IPS DF 6.9 (cell line): ENCODE results near the gene ROBO1.

Source experiments
- DNase-seq: peaks from one replicate; pipeline ENCODE4 v3.0.0-alpha.2; 2013; ENCODE audit warnings: low read depth, low spot score
- H3K27ac ChIP-seq: one replicate; pipeline ENCODE4 v1.5.1; 2013; ENCODE audit warnings: low read length, control low read depth
- H3K27me3 ChIP-seq: 2 replicates; pipeline ENCODE4 v1.6.1; 2013; ENCODE audit warnings: mild to moderate bottlenecking, low read length; ENCODE audit not compliant: control insufficient read depth, insufficient read depth
- H3K36me3 ChIP-seq: 2 replicates; pipeline ENCODE4 v1.6.1; 2013; ENCODE audit warnings: low read length; ENCODE audit not compliant: control insufficient read depth, insufficient read depth
- H3K4me1 ChIP-seq: 2 replicates; pipeline ENCODE4 v1.6.1; 2013; ENCODE audit warnings: low read length; ENCODE audit not compliant: control insufficient read depth, insufficient read depth
- H3K4me3 ChIP-seq: 2 replicates; pipeline ENCODE4 v1.5.1; 2013; ENCODE audit warnings: mild to moderate bottlenecking, low read length
- H3K9me3 ChIP-seq: 2 replicates; pipeline ENCODE4 v1.6.1; 2013; ENCODE audit warnings: low read length, inconsistent platforms; ENCODE audit not compliant: control insufficient read depth, insufficient read depth
- WGBS: extraction: QIAGEN DNeasy Blood & Tissue Kit; methylation state at CpG from one replicate; pipeline ENCODE4 v1.1.7; 2013; ENCODE audit warnings: mixed read lengths, missing lambda C conversion rate; ENCODE audit not compliant: insufficient read length, insufficient coverage; 5-methylcytosine and 5-hydroxymethylcytosine counted together

Gene ROBO1

GRCh38 chr3:78791753-78792152, 976.0 kb downstream of the ROBO1 start:
- no peak overlapping the region for H3K4me3 ChIP-seq
- no peaks in the 10 kb centered on the region for H3K36me3 ChIP-seq
- no peak for DNase-seq
- H3K27ac ChIP-seq: no peak overlapping the region
- H3K27me3 ChIP-seq: no peaks in the 10 kb centered on the region
- no peaks in the 10 kb centered on the region for H3K4me1 ChIP-seq
- no CpG with 5 or more reads among the region's 3 CpGs for WGBS
- H3K9me3 ChIP-seq: no peaks in the 10 kb centered on the region

GRCh38 chr3:78788839-78789238, 979.0 kb downstream of the ROBO1 start:
- DNase-seq: no peak
- no peaks in the 10 kb centered on the region for H3K9me3 ChIP-seq
- no peak overlapping the region for H3K27ac ChIP-seq
- WGBS: no CpG with 5 or more reads among the region's 2 CpGs
- no peak overlapping the region for H3K4me3 ChIP-seq
- H3K27me3 ChIP-seq: no peaks in the 10 kb centered on the region
- H3K36me3 ChIP-seq: no peaks in the 10 kb centered on the region
- H3K4me1 ChIP-seq: no peaks in the 10 kb centered on the region

GRCh38 chr3:78785004-78785403, 982.8 kb downstream of the ROBO1 start:
- H3K4me1 ChIP-seq: no peaks in the 10 kb centered on the region
- no peaks in the 10 kb centered on the region for H3K27me3 ChIP-seq
- H3K9me3 ChIP-seq: no peaks in the 10 kb centered on the region
- DNase-seq: no peak
- no peak overlapping the region for H3K27ac ChIP-seq
- whole genome bisulfite sequencing: no CpG with 5 or more reads among the region's 1 CpG
- no peaks in the 10 kb centered on the region for H3K36me3 ChIP-seq
- no peak overlapping the region for H3K4me3 ChIP-seq

GRCh38 chr3:78781351-78781750, 986.4 kb downstream of the ROBO1 start:
- DNase-seq: no peak
- no peak overlapping the region for H3K4me3 ChIP-seq
- no peaks in the 10 kb centered on the region for H3K4me1 ChIP-seq
- H3K27ac ChIP-seq: no peak overlapping the region
- H3K27me3 ChIP-seq: no peaks in the 10 kb centered on the region
- H3K9me3 ChIP-seq: no peaks in the 10 kb centered on the region
- no peaks in the 10 kb centered on the region for H3K36me3 ChIP-seq

- no peak for DNase-seq
- no peak overlapping the region for H3K4me3 ChIP-seq
- H3K27ac ChIP-seq: no peak overlapping the region
- no peaks in the 10 kb centered on the region for H3K36me3 ChIP-seq
- H3K27me3 ChIP-seq: no peaks in the 10 kb centered on the region
- no CpG with 5 or more reads among the region's 5 CpGs for WGBS
- H3K4me1 ChIP-seq: no peaks in the 10 kb centered on the region
- no peaks in the 10 kb centered on the region for H3K9me3 ChIP-seq
Observed at GRCh38 chr3:78765671-78766485, 1001.9 kb downstream of the ROBO1 start.

GRCh38 chr3:78764634-78765033, 1003.2 kb downstream of the ROBO1 start:
- no peak for DNase-seq
- no peak overlapping the region for H3K27ac ChIP-seq
- no peak overlapping the region for H3K4me3 ChIP-seq
- no peaks in the 10 kb centered on the region for H3K27me3 ChIP-seq
- no peaks in the 10 kb centered on the region for H3K9me3 ChIP-seq
- no peaks in the 10 kb centered on the region for H3K4me1 ChIP-seq
- WGBS: 100% methylated on average over 1 of the region's 3 CpGs
- H3K36me3 ChIP-seq: no peaks in the 10 kb centered on the region

GRCh38 chr3:78762121-78762520, 1005.7 kb downstream of the ROBO1 start:
- Histone ChIP-seq H3K36me3 (no peaks in the 10 kb centered on the region), H3K27me3 (no peaks in the 10 kb centered on the region), H3K27ac (no peak overlapping the region), H3K9me3 (no peaks in the 10 kb centered on the region), H3K4me3 (no peak overlapping the region), H3K4me1 (no peaks in the 10 kb centered on the region)
- WGBS: no CpG with 5 or more reads among the region's 1 CpG
- DNase-seq: no peak

GRCh38 chr3:78761126-78761525, 1006.7 kb downstream of the ROBO1 start:
- WGBS: no CpG with 5 or more reads among the region's 2 CpGs
- H3K27ac ChIP-seq: no peak overlapping the region
- no peak overlapping the region for H3K4me3 ChIP-seq
- H3K27me3 ChIP-seq: no peaks in the 10 kb centered on the region
- no peaks in the 10 kb centered on the region for H3K36me3 ChIP-seq
- H3K9me3 ChIP-seq: no peaks in the 10 kb centered on the region
- no peaks in the 10 kb centered on the region for H3K4me1 ChIP-seq
- no peak for DNase-seq

GRCh38 chr3:78757731-78758130, 1010.1 kb downstream of the ROBO1 start:
- DNase-seq: no peak
- Histone ChIP-seq H3K9me3 (no peaks in the 10 kb centered on the region), H3K4me3 (no peak overlapping the region), H3K4me1 (no peaks in the 10 kb centered on the region), H3K27ac (no peak overlapping the region), H3K27me3 (no peaks in the 10 kb centered on the region), H3K36me3 (no peaks in the 10 kb centered on the region)
- WGBS: no CpG with 5 or more reads among the region's 4 CpGs

GRCh38 chr3:78754066-78754743, 1013.6 kb downstream of the ROBO1 start:
- no peak overlapping the region for H3K27ac ChIP-seq

GRCh38 chr3:78751266-78751665, 1016.5 kb downstream of the ROBO1 start:
- Histone ChIP-seq H3K27ac (no peak overlapping the region), H3K9me3 (no peaks in the 10 kb centered on the region), H3K4me1 (no peaks in the 10 kb centered on the region), H3K27me3 (no peaks in the 10 kb centered on the region), H3K36me3 (no peaks in the 10 kb centered on the region), H3K4me3 (no peak overlapping the region)
- WGBS: no CpG with 5 or more reads among the region's 1 CpG
- no peak for DNase-seq

More at GRCh38 chr3:78754066-78754743, 1013.6 kb downstream of the ROBO1 start:
- Histone ChIP-seq H3K4me1 (no peaks in the 10 kb centered on the region), H3K36me3 (no peaks in the 10 kb centered on the region), H3K27me3 (no peaks in the 10 kb centered on the region), H3K9me3 (no peaks in the 10 kb centered on the region), H3K4me3 (no peak overlapping the region)
- WGBS: no CpG with 5 or more reads among the region's 3 CpGs
- DNase-seq: no peak
